Thymus (tissue), 11 donors: Measurements from ENCODE around the gene CKB. TPM values are rescaled to one million over a fixed set of nuclear protein-coding genes. Genes with fewer than 3 reads are reported as not detected.

Source experiments
- DNase-seq, 9 donors: peaks; one replicate each; pipeline ENCODE4 v3.0.0-alpha.2; 2013; ENCODE audit warnings: low spot score in 9 of 9, low read depth in 6 of 9, missing footprints in 1 of 9
- H3K27ac ChIP-seq, 2 donors: one replicate each; pipeline ENCODE4 v1.5.1; 2013; ENCODE audit warnings: control low read depth in 1 of 2, low read depth in 1 of 2, low read length in 1 of 2, mild to moderate bottlenecking in 1 of 2, moderate library complexity in 1 of 2
- H3K27me3 ChIP-seq, 2 donors: one replicate each; pipeline ENCODE4 v1.5.1; 2013; ENCODE audit warnings: low read length in 1 of 2; ENCODE audit not compliant: control insufficient read depth in 2 of 2, insufficient read depth in 1 of 2
- H3K36me3 ChIP-seq, 2 donors: one replicate each; pipeline ENCODE4 v1.5.1; 2013; ENCODE audit warnings: low read length in 1 of 2, mild to moderate bottlenecking in 1 of 2, moderate library complexity in 1 of 2; ENCODE audit not compliant: control insufficient read depth in 2 of 2, insufficient read depth in 2 of 2
- H3K4me1 ChIP-seq, 2 donors: one replicate each; pipeline ENCODE4 v1.5.1; 2013; ENCODE audit warnings: low read length in 2 of 2; ENCODE audit not compliant: control insufficient read depth in 2 of 2, insufficient read depth in 2 of 2
- H3K4me3 ChIP-seq, 2 donors: one replicate each; pipeline ENCODE4 v1.5.1; 2013; ENCODE audit warnings: low read length in 2 of 2, control low read depth in 1 of 2, mild to moderate bottlenecking in 1 of 2
- H3K9me3 ChIP-seq, 2 donors: one replicate each; pipeline ENCODE4 v1.5.1; 2013; ENCODE audit warnings: low read length in 1 of 2, mild to moderate bottlenecking in 1 of 2; ENCODE audit not compliant: control insufficient read depth in 2 of 2, insufficient read depth in 1 of 2
- WGBS: extraction: QIAGEN DNeasy Blood & Tissue Kit; methylation state at CpG from one replicate; pipeline ENCODE4 v1.1.7; 2013; 5-methylcytosine and 5-hydroxymethylcytosine counted together
- polyA plus RNA-seq: library from polyadenylated mRNA; stranded (reverse); fragments of 200-250 nt; gene quantifications from one replicate; pipeline ENCODE4 v1.2.3, GENCODE V29; 2013
- total RNA-seq: library from RNA; stranded (reverse); fragments of 120-200 nt; gene quantifications from one replicate; pipeline ENCODE4 v1.2.4, GENCODE V29; 2013
- donor health status: healthy.

Gene CKB
- total and polyA plus RNA-seq, 2 donors: 8.6 to 37.9 TPM

- no peak for DNase-seq
- WGBS: 98% methylated on average over 26 of the region's 26 CpGs
- peaks cover 16 to 32% of the 10 kb centered on the region in 2 donors for H3K36me3 ChIP-seq
Observed at GRCh38 chr14:103510724-103511693, 11.6 kb downstream of the CKB start.

GRCh38 chr14:103509864-103510723 lies 12.5 kb downstream of the CKB start:
- Histone ChIP-seq H3K4me1 (no peaks in the 10 kb centered on the region), H3K36me3 (peaks cover 22 to 39% of the 10 kb centered on the region in 2 donors), H3K27me3 (no peaks in the 10 kb centered on the region), H3K4me3 (no peak overlapping the region), H3K9me3 (no peaks in the 10 kb centered on the region), H3K27ac (no peak overlapping the region)
- WGBS: 99% methylated on average over 11 of the region's 11 CpGs
- no peak for DNase-seq

More at GRCh38 chr14:103510724-103511693, 11.6 kb downstream of the CKB start:
- H3K27me3 ChIP-seq: no peaks in the 10 kb centered on the region
- H3K9me3 ChIP-seq: no peaks in the 10 kb centered on the region
- no peaks in the 10 kb centered on the region for H3K4me1 ChIP-seq
- H3K4me3 ChIP-seq: no peak overlapping the region
- no peak overlapping the region for H3K27ac ChIP-seq

- Histone ChIP-seq H3K9me3 (no peaks in the 10 kb centered on the region), H3K27me3 (no peaks in the 10 kb centered on the region), H3K36me3 (peaks cover 34 to 51% of the 10 kb centered on the region in 2 donors), H3K4me1 (no peaks in the 10 kb centered on the region), H3K4me3 (no peak overlapping the region), H3K27ac (no peak overlapping the region)
- DNase-seq: no peak
- 94% methylated on average over 16 of the region's 16 CpGs for WGBS
Observed at GRCh38 chr14:103508521-103509329, 13.9 kb downstream of the CKB start.

- Histone ChIP-seq H3K4me3 (no peak overlapping the region), H3K36me3 (peaks cover 44 to 60% of the 10 kb centered on the region in 2 donors), H3K27me3 (no peaks in the 10 kb centered on the region), H3K4me1 (no peaks in the 10 kb centered on the region), H3K27ac (no peak overlapping the region), H3K9me3 (no peaks in the 10 kb centered on the region)
- whole genome bisulfite sequencing: 75% methylated on average over 3 of the region's 3 CpGs
- DNase-seq: no peak
Observed at GRCh38 chr14:103507751-103508150, 14.9 kb downstream of the CKB start.

- Histone ChIP-seq H3K27me3 (no peaks in the 10 kb centered on the region), H3K4me3 (no peak overlapping the region), H3K27ac (no peak overlapping the region), H3K9me3 (no peaks in the 10 kb centered on the region), H3K36me3 (peaks cover 59 to 69% of the 10 kb centered on the region in 2 donors), H3K4me1 (no peaks in the 10 kb centered on the region)
- DNase-seq: no peak
- 86% methylated on average over 8 of the region's 8 CpGs for WGBS
Observed at GRCh38 chr14:103504991-103505565, 17.6 kb downstream of the CKB start.

- 98% methylated on average over 12 of the region's 12 CpGs for WGBS
- Histone ChIP-seq H3K27me3 (no peaks in the 10 kb centered on the region), H3K9me3 (no peaks in the 10 kb centered on the region), H3K4me1 (no peaks in the 10 kb centered on the region), H3K36me3 (peaks cover 64 to 65% of the 10 kb centered on the region in 2 donors), H3K27ac (no peak overlapping the region), H3K4me3 (no peak overlapping the region)
- DNase-seq: no peak
Observed at GRCh38 chr14:103503296-103503695, 19.3 kb downstream of the CKB start.

- 97% methylated on average over 18 of the region's 18 CpGs for WGBS
- Histone ChIP-seq H3K9me3 (no peaks in the 10 kb centered on the region), H3K36me3 (peaks cover 64 to 65% of the 10 kb centered on the region in 2 donors), H3K27me3 (no peaks in the 10 kb centered on the region), H3K4me1 (no peaks in the 10 kb centered on the region), H3K27ac (no peak overlapping the region), H3K4me3 (no peak overlapping the region)
- no peak for DNase-seq
Observed at GRCh38 chr14:103502877-103503276, 19.8 kb downstream of the CKB start.

GRCh38 chr14:103501921-103502669 lies 20.5 kb downstream of the CKB start:
- WGBS: 94% methylated on average over 9 of the region's 9 CpGs
- no peak for DNase-seq
- Histone ChIP-seq H3K9me3 (no peaks in the 10 kb centered on the region), H3K4me1 (no peaks in the 10 kb centered on the region), H3K27ac (no peak overlapping the region), H3K36me3 (peaks cover 62 to 64% of the 10 kb centered on the region in 2 donors), H3K27me3 (no peaks in the 10 kb centered on the region), H3K4me3 (no peak overlapping the region)
